Renal cortical epithelial cell (primary cell): ENCODE measurements around the gene DSTYK. TPM values are rescaled to one million over a fixed set of nuclear protein-coding genes. Genes with fewer than 3 reads are reported as not detected.
"Not testable (repeated sequence)": the region's sequence is repeated elsewhere in the genome, so short reads cannot be mapped to it uniquely, and the experiment has no call there.

Source experiments
- DNase-seq: peaks from one replicate; pipeline ENCODE4 v3.0.0-alpha.2; 2011; ENCODE audit warnings: low read depth
- total RNA-seq: library from RNA; depleted of rRNA; stranded (reverse); fragments of >200 nt; gene quantifications from 2 replicates; pipeline ENCODE4 v1.2.3, GENCODE V29; 2014

The DSTYK gene
- total RNA-seq, 1 donor from 2014 or later: 23.1 TPM

GRCh38 chr1:205171369-205171768 is 40.1 kb downstream of the DSTYK start:
- DNase-seq: no peak

GRCh38 chr1:205170532-205171269 is 40.8 kb downstream of the DSTYK start:
- no peak for DNase-seq

- DNase-seq: no peak
Observed at GRCh38 chr1:205169248-205169647, 42.3 kb downstream of the DSTYK start.

- DNase-seq: no peak
Observed at GRCh38 chr1:205168291-205168690, 43.2 kb downstream of the DSTYK start.

GRCh38 chr1:205162301-205162700 is 49.2 kb downstream of the DSTYK start:
- peak; percentile 18 for DNase-seq

- DNase-seq: no peak
Observed at GRCh38 chr1:205161076-205161475, 50.4 kb downstream of the DSTYK start.

- no peak for DNase-seq
Observed at GRCh38 chr1:205158048-205158616, 53.4 kb downstream of the DSTYK start.

- not testable (repeated sequence) for DNase-seq
Observed at GRCh38 chr1:205155665-205156377, 55.7 kb downstream of the DSTYK start.

GRCh38 chr1:205152505-205152904 is 59.0 kb downstream of the DSTYK start:
- DNase-seq: no peak

- DNase-seq: no peak
Observed at GRCh38 chr1:205150651-205151428, 60.7 kb downstream of the DSTYK start.

- DNase-seq: peak; percentile 81
Observed at GRCh38 chr1:205147191-205147835, 64.2 kb downstream of the DSTYK start.

GRCh38 chr1:205144751-205145150 is 66.8 kb downstream of the DSTYK start:
- peak; percentile 47 for DNase-seq

GRCh38 chr1:205144046-205144720 is 67.3 kb downstream of the DSTYK start:
- no peak for DNase-seq

- no peak for DNase-seq
Observed at GRCh38 chr1:205142102-205142469, 69.4 kb downstream of the DSTYK start.

- peak; percentile 78 for DNase-seq
Observed at GRCh38 chr1:205141236-205142101, 70.0 kb downstream of the DSTYK start.

GRCh38 chr1:205140113-205140512 is 71.4 kb downstream of the DSTYK start:
- DNase-seq: no peak

GRCh38 chr1:205137901-205138300 is 73.6 kb downstream of the DSTYK start:
- no peak for DNase-seq

GRCh38 chr1:205133287-205133686 is 78.2 kb downstream of the DSTYK start:
- no peak for DNase-seq

- DNase-seq: no peak
Observed at GRCh38 chr1:205129447-205130029, 82.0 kb downstream of the DSTYK start.

- DNase-seq: no peak
Observed at GRCh38 chr1:205128050-205128449, 83.5 kb downstream of the DSTYK start.
